Subcutaneous adipose tissue (tissue), 4 donors: ENCODE results near the gene VEGFA. TPM values are rescaled to one million over a fixed set of nuclear protein-coding genes. Genes with fewer than 3 reads are reported as not detected.

ENCODE experiments used
- CTCF ChIP-seq: fragments of 450-650 bp; IDR thresholded peaks from one replicate; pipeline ENCODE4 v1.5.1; 2016; ENCODE audit warnings: low read depth, mild to moderate bottlenecking, control low read depth, antibody characterized with exemption, moderate library complexity
- total RNA-seq, 4 donors: library from RNA; depleted of rRNA; stranded (reverse); fragments of >200 nt; gene quantifications; one replicate each; pipeline ENCODE4 v1.1.0, GENCODE V29; 2016

Gene VEGFA
- total RNA-seq, 4 donors from 2014 or later: 195 to 909 (median 398) TPM

GRCh38 chr6:43766500-43766853 is 3.5 kb upstream of the VEGFA start:
- no peak for TF ChIP-seq CTCF

GRCh38 chr6:43766964-43767461 is 3.0 kb upstream of the VEGFA start:
- no peak for TF ChIP-seq CTCF

GRCh38 chr6:43767553-43768505 is 2.2 kb upstream of the VEGFA start:
- no peak for TF ChIP-seq CTCF

- TF ChIP-seq CTCF: no peak
These were observed 1.5 kb upstream of the VEGFA start for GRCh38 chr6:43768506-43768860.

DNA sequence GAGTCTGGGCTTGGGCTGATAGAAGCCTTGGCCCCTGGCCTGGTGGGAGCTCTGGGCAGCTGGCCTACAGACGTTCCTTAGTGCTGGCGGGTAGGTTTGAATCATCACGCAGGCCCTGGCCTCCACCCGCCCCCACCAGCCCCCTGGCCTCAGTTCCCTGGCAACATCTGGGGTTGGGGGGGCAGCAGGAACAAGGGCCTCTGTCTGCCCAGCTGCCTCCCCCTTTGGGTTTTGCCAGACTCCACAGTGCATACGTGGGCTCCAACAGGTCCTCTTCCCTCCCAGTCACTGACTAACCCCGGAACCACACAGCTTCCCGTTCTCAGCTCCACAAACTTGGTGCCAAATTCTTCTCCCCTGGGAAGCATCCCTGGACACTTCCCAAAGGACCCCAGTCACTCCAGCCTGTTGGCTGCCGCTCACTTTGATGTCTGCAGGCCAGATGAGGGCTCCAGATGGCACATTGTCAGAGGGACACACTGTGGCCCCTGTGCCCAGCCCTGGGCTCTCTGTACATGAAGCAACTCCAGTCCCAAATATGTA is 957 bp upstream of the VEGFA start:
- no peak for TF ChIP-seq CTCF

DNA sequence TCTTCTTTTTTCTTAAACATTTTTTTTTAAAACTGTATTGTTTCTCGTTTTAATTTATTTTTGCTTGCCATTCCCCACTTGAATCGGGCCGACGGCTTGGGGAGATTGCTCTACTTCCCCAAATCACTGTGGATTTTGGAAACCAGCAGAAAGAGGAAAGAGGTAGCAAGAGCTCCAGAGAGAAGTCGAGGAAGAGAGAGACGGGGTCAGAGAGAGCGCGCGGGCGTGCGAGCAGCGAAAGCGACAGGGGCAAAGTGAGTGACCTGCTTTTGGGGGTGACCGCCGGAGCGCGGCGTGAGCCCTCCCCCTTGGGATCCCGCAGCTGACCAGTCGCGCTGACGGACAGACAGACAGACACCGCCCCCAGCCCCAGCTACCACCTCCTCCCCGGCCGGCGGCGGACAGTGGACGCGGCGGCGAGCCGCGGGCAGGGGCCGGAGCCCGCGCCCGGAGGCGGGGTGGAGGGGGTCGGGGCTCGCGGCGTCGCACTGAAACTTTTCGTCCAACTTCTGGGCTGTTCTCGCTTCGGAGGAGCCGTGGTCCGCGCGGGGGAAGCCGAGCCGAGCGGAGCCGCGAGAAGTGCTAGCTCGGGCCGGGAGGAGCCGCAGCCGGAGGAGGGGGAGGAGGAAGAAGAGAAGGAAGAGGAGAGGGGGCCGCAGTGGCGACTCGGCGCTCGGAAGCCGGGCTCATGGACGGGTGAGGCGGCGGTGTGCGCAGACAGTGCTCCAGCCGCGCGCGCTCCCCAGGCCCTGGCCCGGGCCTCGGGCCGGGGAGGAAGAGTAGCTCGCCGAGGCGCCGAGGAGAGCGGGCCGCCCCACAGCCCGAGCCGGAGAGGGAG is 580 bp downstream of the VEGFA start:
- no peak for TF ChIP-seq CTCF
